Brain microvascular endothelial cell (primary cell): ENCODE results near the gene BRSK2.

Experiments used
- DNase-seq: peaks from one replicate; pipeline ENCODE4 v3.0.0-alpha.2; 2020
- H3K27ac ChIP-seq: fragments of 250-450 bp; sonication (Bioruptor Pico); 2 replicates; pipeline ENCODE4 v1.5.1; 2020; ENCODE audit warnings: mild to moderate bottlenecking, moderate library complexity
- H3K27me3 ChIP-seq: fragments of 250-450 bp; sonication (Bioruptor Pico); replicated peaks from 2 replicates; pipeline ENCODE4 v1.5.1; 2020; ENCODE audit warnings: mild to moderate bottlenecking
- H3K36me3 ChIP-seq: fragments of 250-450 bp; sonication (Bioruptor Pico); replicated peaks from 2 replicates; pipeline ENCODE4 v1.5.1; 2020; ENCODE audit warnings: mild to moderate bottlenecking
- H3K4me3 ChIP-seq: 2 replicates; pipeline ENCODE4 v1.5.1; 2011; ENCODE audit warnings: low read depth, mild to moderate bottlenecking, control low read depth, low read length, moderate library complexity
- CTCF ChIP-seq: IDR thresholded peaks from 2 replicates; pipeline ENCODE4 v1.5.1; 2011; ENCODE audit warnings: low read depth, mild to moderate bottlenecking, moderate library complexity, low read length, control low read depth, inconsistent platforms; ENCODE audit errors: missing control alignments
- in situ Hi-C: cut with HindIII; loops from 2 replicates; pipeline ENCODE4 v1.10.0; 2017; ENCODE audit warnings: low sequenced_read_pairs, low pct_ligation_motif_present

BRSK2 gene

GRCh38 chr11:1442807-1443366 lies 53.2 kb downstream of the BRSK2 start:
- H3K27ac ChIP-seq: no peak overlapping the region
- no peak for TF ChIP-seq CTCF
- no peak overlapping the region for H3K4me3 ChIP-seq
- in situ Hi-C loops: no loop called here
- no peaks in the 10 kb centered on the region for H3K36me3 ChIP-seq
- no peaks in the 10 kb centered on the region for H3K27me3 ChIP-seq
- no peak for DNase-seq

- no peak for DNase-seq
- no peak overlapping the region for H3K4me3 ChIP-seq
- no peaks in the 10 kb centered on the region for H3K27me3 ChIP-seq
- no peaks in the 10 kb centered on the region for H3K36me3 ChIP-seq
- no peak overlapping the region for H3K27ac ChIP-seq
- in situ Hi-C loops: no loop called here
- no peak for TF ChIP-seq CTCF
These were observed 54.0 kb downstream of the BRSK2 start for GRCh38 chr11:1443737-1444136.

GRCh38 chr11:1444321-1444720 lies 54.6 kb downstream of the BRSK2 start:
- H3K27ac ChIP-seq: no peak overlapping the region
- TF ChIP-seq CTCF: no peak
- H3K4me3 ChIP-seq: no peak overlapping the region
- H3K36me3 ChIP-seq: no peaks in the 10 kb centered on the region
- in situ Hi-C loops: no loop called here
- no peak for DNase-seq
- no peaks in the 10 kb centered on the region for H3K27me3 ChIP-seq

GRCh38 chr11:1444823-1445422 lies 55.2 kb downstream of the BRSK2 start:
- no peak for TF ChIP-seq CTCF
- in situ Hi-C loops: no loop called here

GRCh38 chr11:1445741-1446445 lies 56.2 kb downstream of the BRSK2 start:
- no peak for TF ChIP-seq CTCF
- no peak for DNase-seq
- in situ Hi-C loops: no loop called here
- no peaks in the 10 kb centered on the region for H3K27me3 ChIP-seq
- H3K4me3 ChIP-seq: no peak overlapping the region
- no peak overlapping the region for H3K27ac ChIP-seq
- H3K36me3 ChIP-seq: no peaks in the 10 kb centered on the region

More at GRCh38 chr11:1444823-1445422, 55.2 kb downstream of the BRSK2 start:
- no peaks in the 10 kb centered on the region for H3K27me3 ChIP-seq
- H3K27ac ChIP-seq: no peak overlapping the region
- no peaks in the 10 kb centered on the region for H3K36me3 ChIP-seq
- DNase-seq: no peak
- no peak overlapping the region for H3K4me3 ChIP-seq

- Histone ChIP-seq H3K4me3 (no peak overlapping the region), H3K36me3 (no peaks in the 10 kb centered on the region), H3K27me3 (no peaks in the 10 kb centered on the region), H3K27ac (no peak overlapping the region)
- no peak for TF ChIP-seq CTCF
- in situ Hi-C loops: no loop called here
- no peak for DNase-seq
These were observed 56.9 kb downstream of the BRSK2 start for GRCh38 chr11:1446623-1447022.
